Suppressor macrophage treated with lipopolysaccharide for 1 hour (primary cell): Measurements from ENCODE around the gene CELF5.

Experiments used
- DNase-seq, 3 donors: peaks; one replicate each; pipeline ENCODE4 v3.0.0-alpha.2; 2020 to 2022

CELF5 gene

GRCh38 chr19:3224346-3225168 lies at the start of gene CELF5:
Gene CELF5, plus strand, starts transcription at chr19:3224661. Its CDS starts 79 bp downstream, at chr19:3224740.
- DNase-seq, result peak; percentile 40 to 82 (median 62)

- DNase-seq, result no peak
Measured at GRCh38 chr19:3175781-3176714, 48.4 kb upstream of the CELF5 start.

DNA sequence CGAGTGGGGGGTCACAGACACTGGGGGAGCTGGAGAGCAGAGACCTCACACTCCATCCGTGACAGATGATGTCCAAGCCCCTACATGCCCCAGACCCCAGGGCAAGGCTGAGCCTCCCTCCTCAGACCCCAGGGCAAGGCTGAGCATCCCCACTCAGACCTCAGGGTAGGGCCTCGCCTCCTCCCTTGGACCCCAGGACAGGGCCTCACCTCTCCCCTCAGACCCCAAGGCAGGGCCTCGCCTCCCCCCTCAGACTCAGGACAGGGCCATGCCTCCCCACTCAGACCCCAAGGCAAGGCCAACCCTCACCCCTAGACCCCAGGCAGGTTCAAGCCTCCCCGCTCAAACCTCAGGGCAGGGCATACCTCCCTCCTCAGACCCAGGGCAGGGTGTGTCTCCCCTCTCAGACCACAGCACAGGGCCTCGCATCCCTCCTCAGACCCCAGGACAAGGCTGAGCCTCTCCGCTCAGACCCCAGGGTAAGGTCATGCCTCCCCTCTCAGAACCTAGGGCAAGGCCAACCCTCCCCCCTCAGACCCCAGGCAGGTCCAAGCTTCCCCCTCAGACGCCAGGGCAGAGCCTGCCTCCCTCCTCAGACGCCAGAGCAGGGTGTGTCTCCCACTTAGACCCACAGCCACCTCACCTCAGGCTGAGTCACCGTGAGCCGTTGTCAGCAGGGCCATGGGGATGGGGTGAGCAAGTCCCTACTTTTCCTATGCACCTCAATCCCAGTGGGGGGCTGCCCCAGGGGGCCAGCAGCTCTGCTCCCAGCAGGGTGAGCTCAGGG lies 47.6 kb upstream of the CELF5 start:
- DNase-seq, result peak in 2 of 3 donors; percentile 41 to 43

- DNase-seq, result peak in 1 of 3 donors; percentile 11
Measured at GRCh38 chr19:3178377-3178972, 46.0 kb upstream of the CELF5 start, which contains the start of gene S1PR4. Gene S1PR4, plus strand, starts transcription at chr19:3178769. Its CDS starts 24 bp downstream, at chr19:3178793.

GRCh38 chr19:3178973-3179738 lies 45.3 kb upstream of the CELF5 start:
- DNase-seq, result peak in 2 of 3 donors; percentile 44 to 53

GRCh38 chr19:3179739-3180293 lies 44.6 kb upstream of the CELF5 start:
- DNase-seq, result peak in 1 of 3 donors; percentile 20

GRCh38 chr19:3183721-3184641 lies 40.5 kb upstream of the CELF5 start:
- no peak for DNase-seq

DNA sequence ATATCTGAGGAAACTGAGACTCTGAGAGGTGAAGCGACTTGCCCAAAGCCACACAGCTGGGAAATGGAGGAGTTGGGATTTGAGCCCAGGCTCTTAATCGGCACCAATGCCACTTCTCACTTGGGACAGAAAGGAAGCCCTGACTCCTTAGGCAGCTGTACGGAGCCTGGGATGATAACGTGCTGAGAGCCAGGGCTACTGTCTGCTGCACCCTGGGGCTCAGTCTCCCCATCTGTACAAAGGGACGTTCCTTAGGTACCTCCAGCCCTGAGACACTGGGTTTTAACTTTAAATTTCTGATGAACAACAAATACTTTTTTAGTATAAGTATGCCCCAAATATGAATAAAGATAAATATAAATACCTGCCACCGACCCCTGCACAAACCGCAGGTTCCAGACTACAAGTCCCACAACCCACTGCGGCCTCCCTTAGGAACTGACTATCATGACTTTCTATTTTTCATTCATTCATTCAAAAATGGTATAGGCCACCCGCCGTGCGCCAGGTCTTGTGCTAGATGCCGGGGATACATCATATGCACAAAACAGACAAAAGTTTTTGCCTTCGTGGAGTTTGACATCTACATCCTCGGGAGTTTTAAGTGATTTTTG lies 39.5 kb upstream of the CELF5 start:
- DNase-seq, result peak in 1 of 3 donors; percentile 70

- DNase-seq, result peak; percentile 95 to 97 (median 97)
Measured at GRCh38 chr19:3185461-3186159, 38.9 kb upstream of the CELF5 start, which contains the start of gene NCLN. Gene NCLN, plus strand, starts transcription at chr19:3185930. Its CDS starts 101 bp downstream, at chr19:3186031.

GRCh38 chr19:3186160-3186688 lies 38.2 kb upstream of the CELF5 start:
- DNase-seq, result no peak

- DNase-seq, result peak; percentile 59 to 63 (median 59)
Measured at GRCh38 chr19:3186891-3187661, 37.4 kb upstream of the CELF5 start.

DNA sequence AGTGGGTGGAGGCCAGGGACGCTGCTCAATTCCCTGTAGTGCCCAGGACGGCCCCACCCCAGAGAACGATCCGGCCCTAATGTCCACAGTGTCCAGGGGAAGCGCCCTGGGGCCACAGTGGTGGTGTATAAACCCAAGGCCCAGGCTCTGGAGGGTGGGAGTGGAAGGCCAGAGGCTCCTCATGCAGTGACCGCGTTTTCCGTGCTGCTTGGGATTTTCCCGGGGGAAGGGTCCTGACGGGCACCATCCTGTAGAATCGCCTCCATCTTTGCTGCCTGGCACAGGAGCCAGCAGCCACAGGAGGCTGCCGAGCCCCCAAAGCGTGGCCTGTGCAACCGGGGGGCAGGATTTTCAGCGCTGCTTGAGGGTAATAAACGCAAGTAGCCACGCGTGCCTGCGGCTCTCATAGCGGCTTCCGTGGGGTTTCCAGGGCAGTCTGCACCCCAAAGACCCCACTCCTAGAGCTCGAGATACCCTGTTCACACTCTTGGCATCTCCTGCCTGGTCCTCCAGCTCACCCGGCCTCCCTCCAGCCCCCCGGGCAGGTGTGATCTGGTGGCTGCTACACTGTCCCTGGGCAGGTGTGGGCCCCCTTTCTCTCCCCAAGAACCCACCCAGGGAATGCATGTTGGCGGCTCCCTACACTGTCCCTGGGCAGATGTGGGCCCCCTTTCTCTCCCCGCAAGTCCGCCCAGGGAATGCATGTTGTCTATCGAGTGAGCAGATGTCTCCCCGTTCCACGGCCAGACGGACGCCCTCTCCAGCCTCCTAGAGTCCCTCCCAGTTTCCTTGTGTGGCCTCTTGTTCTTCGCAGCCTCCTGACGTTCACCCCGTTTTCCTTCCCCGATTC lies 36.6 kb upstream of the CELF5 start:
- no peak for DNase-seq

GRCh38 chr19:3188627-3189596 lies 35.5 kb upstream of the CELF5 start:
- DNase-seq, result no peak

GRCh38 chr19:3189702-3190469 lies 34.6 kb upstream of the CELF5 start:
- no peak for DNase-seq

GRCh38 chr19:3190470-3190770 lies 34.0 kb upstream of the CELF5 start:
- DNase-seq, result no peak
